ENCODE results near the gene ADGRD2.
"Not testable (repeated sequence)": the region's sequence is repeated elsewhere in the genome, so short reads cannot be mapped to it uniquely, and the experiment has no call there.

DNA sequence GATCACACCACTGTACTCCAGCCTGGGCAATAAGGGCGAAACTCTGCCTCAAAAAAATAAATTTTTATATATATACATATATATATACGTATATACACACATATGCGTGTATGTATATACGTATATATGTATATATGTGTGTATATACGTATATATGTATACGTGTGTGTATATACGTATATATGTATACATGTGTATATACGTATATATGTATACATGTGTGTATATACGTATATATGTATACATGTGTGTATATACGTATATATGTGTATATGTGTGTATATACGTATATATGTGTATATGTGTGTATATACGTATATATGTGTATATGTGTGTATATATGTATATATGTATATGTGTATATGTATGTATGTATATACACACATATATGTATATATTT, 24.5 kb upstream of the ADGRD2 start:
- TF ChIP-seq, protein P1, sequence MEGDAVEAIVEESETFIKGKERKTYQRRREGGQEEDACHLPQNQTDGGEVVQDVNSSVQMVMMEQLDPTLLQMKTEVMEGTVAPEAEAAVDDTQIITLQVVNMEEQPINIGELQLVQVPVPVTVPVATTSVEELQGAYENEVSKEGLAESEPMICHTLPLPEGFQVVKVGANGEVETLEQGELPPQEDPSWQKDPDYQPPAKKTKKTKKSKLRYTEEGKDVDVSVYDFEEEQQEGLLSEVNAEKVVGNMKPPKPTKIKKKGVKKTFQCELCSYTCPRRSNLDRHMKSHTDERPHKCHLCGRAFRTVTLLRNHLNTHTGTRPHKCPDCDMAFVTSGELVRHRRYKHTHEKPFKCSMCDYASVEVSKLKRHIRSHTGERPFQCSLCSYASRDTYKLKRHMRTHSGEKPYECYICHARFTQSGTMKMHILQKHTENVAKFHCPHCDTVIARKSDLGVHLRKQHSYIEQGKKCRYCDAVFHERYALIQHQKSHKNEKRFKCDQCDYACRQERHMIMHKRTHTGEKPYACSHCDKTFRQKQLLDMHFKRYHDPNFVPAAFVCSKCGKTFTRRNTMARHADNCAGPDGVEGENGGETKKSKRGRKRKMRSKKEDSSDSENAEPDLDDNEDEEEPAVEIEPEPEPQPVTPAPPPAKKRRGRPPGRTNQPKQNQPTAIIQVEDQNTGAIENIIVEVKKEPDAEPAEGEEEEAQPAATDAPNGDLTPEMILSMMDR (IDR thresholded peaks at IDR 0.05), result not testable (repeated sequence)
- TF ChIP-seq POLR2A, POLR2AphosphoS5 (IDR thresholded peaks at IDR 0.05): not testable (repeated sequence)

All from breast epithelium (tissue), 3 donors.